G401.6 (cell line): ENCODE results near the gene NRM.
"Not testable (repeated sequence)": the region's sequence is repeated elsewhere in the genome, so short reads cannot be mapped to it uniquely, and the experiment has no call there.

Experiments
- FAIRE-seq: peaks from 2 replicates; lab custom pipeline; 2012; peaks lifted over from hg19 to GRCh38; lab: Jason Lieb, UNC

Gene NRM

GRCh38 chr6:30664994-30665767 is 25.6 kb downstream of the NRM start:
- FAIRE-seq, result no peak

GRCh38 chr6:30657922-30658321 is 32.9 kb downstream of the NRM start:
- FAIRE-seq, result not testable (repeated sequence)

- FAIRE-seq, result no peak
These were observed 33.3 kb downstream of the NRM start for GRCh38 chr6:30657454-30657853.

- no peak for FAIRE-seq
These were observed 34.3 kb downstream of the NRM start for GRCh38 chr6:30656513-30656912.

- FAIRE-seq, result no peak
These were observed 35.1 kb downstream of the NRM start for GRCh38 chr6:30655743-30656094.

- no peak for FAIRE-seq
These were observed 35.7 kb downstream of the NRM start for GRCh38 chr6:30654798-30655742.

- FAIRE-seq, result no peak
These were observed 39.6 kb downstream of the NRM start for GRCh38 chr6:30651143-30651542.

GRCh38 chr6:30647242-30648116 is 43.3 kb downstream of the NRM start:
- no peak for FAIRE-seq

GRCh38 chr6:30646450-30647241 is 44.1 kb downstream of the NRM start, which contains the start of gene C6orf136:
TSS of gene C6orf136 (plus strand) at chr6:30647133. CDS start at chr6:30647232, 99 bp downstream.
- no peak for FAIRE-seq

- FAIRE-seq, result no peak
These were observed 44.8 kb downstream of the NRM start for GRCh38 chr6:30645989-30646388.

- no peak for FAIRE-seq
These were observed 46.0 kb downstream of the NRM start for GRCh38 chr6:30644769-30645168.

- no peak for FAIRE-seq
These were observed 47.1 kb downstream of the NRM start for GRCh38 chr6:30643656-30644055.

GRCh38 chr6:30641048-30641447 is 49.7 kb downstream of the NRM start:
- no peak for FAIRE-seq

GRCh38 chr6:30640481-30640880 is 50.3 kb downstream of the NRM start:
- FAIRE-seq, result no peak
